Measurements from ENCODE around the gene CCDC50. TPM values are rescaled to one million over a fixed set of nuclear protein-coding genes. Genes with fewer than 3 reads are reported as not detected.

Gene CCDC50
- total RNA-seq, 2 donors from 2014 or later: 56.0 to 84.7 TPM

GRCh38 chr3:191380001-191380400 lies 50.8 kb downstream of the CCDC50 start:
- intact Hi-C loops (cut with DNase I): loop anchor here (10.0 kb wide), 1 partner anchor 55 kb away; the partner anchor contains the start of gene CCDC50
- no peak for TF ChIP-seq POLR2A (IDR thresholded peaks at IDR 0.05)
- no peak for TF ChIP-seq CTCF (IDR thresholded peaks at IDR 0.05)
- TF ChIP-seq POLR2AphosphoS5 (IDR thresholded peaks at IDR 0.05): no peak
- no peak overlapping the region for H3K27ac ChIP-seq
- H3K9me3 ChIP-seq: no peaks in the 10 kb centered on the region
- H3K36me3 ChIP-seq: no peaks in the 10 kb centered on the region
- DNase-seq (ENCODE audit: low spot score): no peak
- no peaks in the 10 kb centered on the region for H3K27me3 ChIP-seq (replicated peaks; ENCODE audit: insufficient read depth)
- H3K4me1 ChIP-seq (replicated peaks): no peaks in the 10 kb centered on the region
- WGBS: 49% methylated on average over 2 of the region's 2 CpGs
- H3K4me3 ChIP-seq: no peak overlapping the region

GRCh38 chr3:191381303-191381702 lies 52.1 kb downstream of the CCDC50 start:
- no peaks in the 10 kb centered on the region for H3K36me3 ChIP-seq
- no peaks in the 10 kb centered on the region for H3K27me3 ChIP-seq (replicated peaks; ENCODE audit: insufficient read depth)
- TF ChIP-seq POLR2A (IDR thresholded peaks at IDR 0.05) (no peak), CTCF (IDR thresholded peaks at IDR 0.05) (no peak), POLR2AphosphoS5 (IDR thresholded peaks at IDR 0.05) (no peak)
- intact Hi-C loops (cut with DNase I): loop anchor here (10.0 kb wide), 1 partner anchor 57 kb away; the partner anchor contains the start of gene CCDC50
- no peaks in the 10 kb centered on the region for H3K9me3 ChIP-seq
- H3K4me3 ChIP-seq: no peak overlapping the region
- H3K27ac ChIP-seq: no peak overlapping the region
- no peaks in the 10 kb centered on the region for H3K4me1 ChIP-seq (replicated peaks)
- WGBS: 95% methylated on average over 7 of the region's 7 CpGs
- no peak for DNase-seq (ENCODE audit: low spot score)

- no peak for DNase-seq (ENCODE audit: low spot score)
- 70% methylated on average over 1 of the region's 1 CpG for WGBS
- no peaks in the 10 kb centered on the region for H3K36me3 ChIP-seq
Measured at GRCh38 chr3:191382661-191383060, 53.5 kb downstream of the CCDC50 start.

GRCh38 chr3:191383124-191383523 lies 53.9 kb downstream of the CCDC50 start:
- WGBS: 71% methylated on average over 4 of the region's 4 CpGs
- no peaks in the 10 kb centered on the region for H3K36me3 ChIP-seq
- H3K4me1 ChIP-seq (replicated peaks): no peaks in the 10 kb centered on the region
- H3K4me3 ChIP-seq: no peak overlapping the region
- no peaks in the 10 kb centered on the region for H3K9me3 ChIP-seq
- no peak for DNase-seq (ENCODE audit: low spot score)
- TF ChIP-seq CTCF (IDR thresholded peaks at IDR 0.05): no peak
- no peak for TF ChIP-seq POLR2AphosphoS5 (IDR thresholded peaks at IDR 0.05)
- TF ChIP-seq POLR2A (IDR thresholded peaks at IDR 0.05): no peak
- H3K27me3 ChIP-seq (replicated peaks; ENCODE audit: insufficient read depth): no peaks in the 10 kb centered on the region
- H3K27ac ChIP-seq: no peak overlapping the region
- intact Hi-C loops (cut with DNase I): loop anchor here (10.0 kb wide), 1 partner anchor 58 kb away; the partner anchor contains the start of gene CCDC50

More at GRCh38 chr3:191382661-191383060, 53.5 kb downstream of the CCDC50 start:
- Histone ChIP-seq H3K27me3 (replicated peaks; ENCODE audit: insufficient read depth) (no peaks in the 10 kb centered on the region), H3K4me3 (no peak overlapping the region), H3K9me3 (no peaks in the 10 kb centered on the region), H3K4me1 (replicated peaks) (no peaks in the 10 kb centered on the region), H3K27ac (no peak overlapping the region)
- intact Hi-C loops (cut with DNase I): loop anchor here (10.0 kb wide), 1 partner anchor 58 kb away; the partner anchor contains the start of gene CCDC50
- TF ChIP-seq CTCF (IDR thresholded peaks at IDR 0.05): no peak
- TF ChIP-seq POLR2AphosphoS5 (IDR thresholded peaks at IDR 0.05): no peak
- TF ChIP-seq POLR2A (IDR thresholded peaks at IDR 0.05): no peak

GRCh38 chr3:191385101-191385500 lies 55.9 kb downstream of the CCDC50 start:
- WGBS: 79% methylated on average over 3 of the region's 3 CpGs
- H3K36me3 ChIP-seq: no peaks in the 10 kb centered on the region
- no peak for TF ChIP-seq CTCF (IDR thresholded peaks at IDR 0.05)
- H3K27me3 ChIP-seq (replicated peaks; ENCODE audit: insufficient read depth): no peaks in the 10 kb centered on the region
- no peak overlapping the region for H3K27ac ChIP-seq
- intact Hi-C loops (cut with DNase I): loop anchor here (10.0 kb wide), 1 partner anchor 60 kb away; the partner anchor contains the start of gene CCDC50
- no peak for DNase-seq (ENCODE audit: low spot score)
- H3K4me3 ChIP-seq: no peak overlapping the region
- no peaks in the 10 kb centered on the region for H3K4me1 ChIP-seq (replicated peaks)
- H3K9me3 ChIP-seq: no peaks in the 10 kb centered on the region
